ENCODE measurements around the gene PCYT1A. TPM values are rescaled to one million over a fixed set of nuclear protein-coding genes. Genes with fewer than 3 reads are reported as not detected.
A peak's percentile ranks its signal among the peaks of the same experiment; 100 is the strongest.

PCYT1A gene
- total RNA-seq, 1 experiment from 2014 or later, result 28.5 TPM

DNA sequence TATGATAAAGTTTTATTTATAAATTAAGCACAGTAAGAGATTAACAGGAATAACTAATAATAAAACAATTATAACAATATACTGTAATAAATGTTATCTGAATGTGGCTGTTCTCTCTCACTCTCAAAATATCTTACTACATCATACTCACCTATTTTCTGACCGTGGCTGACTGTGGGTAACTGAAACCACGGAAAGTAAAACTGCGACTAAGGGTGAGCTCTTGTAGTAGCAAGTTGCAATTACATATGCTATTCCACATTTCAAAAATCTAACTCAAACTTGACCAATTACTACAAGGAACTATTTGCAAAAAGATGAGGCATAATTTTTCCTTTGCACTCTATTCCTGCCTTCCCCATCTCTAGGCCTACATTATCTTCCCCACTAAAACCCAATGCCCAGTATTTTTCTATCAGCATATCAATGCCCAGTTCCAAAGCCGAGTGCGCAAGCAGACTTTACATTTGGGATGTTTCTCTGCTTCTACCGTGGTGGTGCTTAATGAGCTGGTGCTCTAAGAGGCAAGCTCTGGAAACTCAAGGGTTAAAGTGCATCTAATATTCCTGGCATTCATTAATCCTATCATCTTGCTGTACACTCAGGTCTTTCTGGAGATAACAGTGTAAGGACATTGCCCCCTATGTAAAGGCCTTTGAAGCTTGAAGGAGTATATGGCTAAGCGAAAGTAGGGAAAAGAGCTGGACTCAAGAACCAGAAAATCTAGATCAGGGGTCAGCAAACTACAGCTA, 6.7 kb downstream of the PCYT1A start:
- H3K9me3 Mint-ChIP-seq, result 0 out of 2 replicates have a peak, but pooled peaks cover 4% of the 10 kb centered on the region
- no peak overlapping the region for H3K4me3 Mint-ChIP-seq
- no peaks in the 10 kb centered on the region for H3K27me3 Mint-ChIP-seq (ENCODE audit: low read depth)
- H3K4me1 Mint-ChIP-seq, result peaks cover 24% of the 10 kb centered on the region
- ChIA-PET POLR2A (interaction anchor here (1.1 kb wide), 1 partner anchor 37 kb away, joined by 4 read pairs; the partner anchor contains the start of gene DYNLT2B), CTCF (interaction anchor here (0.6 to 0.8 kb wide), 2 partner anchors 8 to 189 kb away, joined by 3 to 4 read pairs; no protein-coding TSS in a partner anchor)
- H3K27ac Mint-ChIP-seq, result no peak overlapping the region
- DNase-seq (ENCODE audit: low spot score), result no peak
- TF ChIP-seq GRHL2 (CRISPR knock-in tag; IDR thresholded peaks at IDR 0.05; ENCODE audit: insufficient replicate concordance, severe bottlenecking), result no peak
- TF ChIP-seq USF1 (CRISPR knock-in tag; IDR thresholded peaks at IDR 0.05), result no peak
- no peak for TF ChIP-seq JUN (CRISPR knock-in tag; IDR thresholded peaks at IDR 0.05)
- TF ChIP-seq GABPB1 (CRISPR knock-in tag; IDR thresholded peaks at IDR 0.05), result no peak
- TF ChIP-seq ARID4B (CRISPR knock-in tag; IDR thresholded peaks at IDR 0.05; ENCODE audit: borderline replicate concordance), result no peak
- TF ChIP-seq CDX4 (CRISPR knock-in tag; IDR thresholded peaks at IDR 0.05; ENCODE audit: borderline replicate concordance), result no peak
- TF ChIP-seq, protein P1, sequence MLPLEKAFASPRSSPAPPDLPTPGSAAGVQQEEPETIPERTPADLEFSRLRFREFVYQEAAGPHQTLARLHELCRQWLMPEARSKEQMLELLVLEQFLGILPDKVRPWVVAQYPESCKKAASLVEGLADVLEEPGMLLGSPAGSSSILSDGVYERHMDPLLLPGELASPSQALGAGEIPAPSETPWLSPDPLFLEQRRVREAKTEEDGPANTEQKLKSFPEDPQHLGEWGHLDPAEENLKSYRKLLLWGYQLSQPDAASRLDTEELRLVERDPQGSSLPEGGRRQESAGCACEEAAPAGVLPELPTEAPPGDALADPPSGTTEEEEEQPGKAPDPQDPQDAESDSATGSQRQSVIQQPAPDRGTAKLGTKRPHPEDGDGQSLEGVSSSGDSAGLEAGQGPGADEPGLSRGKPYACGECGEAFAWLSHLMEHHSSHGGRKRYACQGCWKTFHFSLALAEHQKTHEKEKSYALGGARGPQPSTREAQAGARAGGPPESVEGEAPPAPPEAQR (CRISPR knock-in tag; IDR thresholded peaks at IDR 0.05), result no peak
- TF ChIP-seq ZNF219 (CRISPR knock-in tag; IDR thresholded peaks at IDR 0.05; ENCODE audit: borderline replicate concordance), result no peak
- TF ChIP-seq AR (CRISPR knock-in tag; IDR thresholded peaks at IDR 0.05), result no peak
- TF ChIP-seq ZNF317 (CRISPR knock-in tag; IDR thresholded peaks at IDR 0.05; ENCODE audit: borderline replicate concordance, low read depth), result no peak
- no peak for TF ChIP-seq ZNF416 (CRISPR knock-in tag; IDR thresholded peaks at IDR 0.05)
- TF ChIP-seq, protein P2, sequence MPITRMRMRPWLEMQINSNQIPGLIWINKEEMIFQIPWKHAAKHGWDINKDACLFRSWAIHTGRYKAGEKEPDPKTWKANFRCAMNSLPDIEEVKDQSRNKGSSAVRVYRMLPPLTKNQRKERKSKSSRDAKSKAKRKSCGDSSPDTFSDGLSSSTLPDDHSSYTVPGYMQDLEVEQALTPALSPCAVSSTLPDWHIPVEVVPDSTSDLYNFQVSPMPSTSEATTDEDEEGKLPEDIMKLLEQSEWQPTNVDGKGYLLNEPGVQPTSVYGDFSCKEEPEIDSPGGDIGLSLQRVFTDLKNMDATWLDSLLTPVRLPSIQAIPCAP (CRISPR knock-in tag; IDR thresholded peaks at IDR 0.05), result no peak
- ATAC-seq, result no peak
- H3K36me3 Mint-ChIP-seq, result no peaks in the 10 kb centered on the region

- DNase-seq (ENCODE audit: low spot score) (no peak), ATAC-seq (no peak)
- H3K27me3 Mint-ChIP-seq (ENCODE audit: low read depth), result no peaks in the 10 kb centered on the region
- peaks cover 18% of the 10 kb centered on the region for H3K9me3 Mint-ChIP-seq
- peak overlapping the region; percentile 34; the same call in 1 of the 2 replicates for H3K27ac Mint-ChIP-seq
- ChIA-PET POLR2A (no interaction called here), CTCF (no interaction called here)
- H3K4me1 Mint-ChIP-seq, result peaks cover 16% of the 10 kb centered on the region
- no peak overlapping the region for H3K4me3 Mint-ChIP-seq
- peaks cover 25% of the 10 kb centered on the region for H3K36me3 Mint-ChIP-seq
- no peak for TF ChIP-seq CDX4 (CRISPR knock-in tag; IDR thresholded peaks at IDR 0.05; ENCODE audit: borderline replicate concordance)
- no peak for TF ChIP-seq ESRRA (CRISPR knock-in tag; IDR thresholded peaks at IDR 0.05; ENCODE audit: borderline replicate concordance)
- TF ChIP-seq, protein P3, sequence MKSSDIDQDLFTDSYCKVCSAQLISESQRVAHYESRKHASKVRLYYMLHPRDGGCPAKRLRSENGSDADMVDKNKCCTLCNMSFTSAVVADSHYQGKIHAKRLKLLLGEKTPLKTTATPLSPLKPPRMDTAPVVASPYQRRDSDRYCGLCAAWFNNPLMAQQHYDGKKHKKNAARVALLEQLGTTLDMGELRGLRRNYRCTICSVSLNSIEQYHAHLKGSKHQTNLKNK (CRISPR knock-in tag; IDR thresholded peaks at IDR 0.05), result no peak
- no peak for TF ChIP-seq CTCF (IDR thresholded peaks at IDR 0.05)
- TF ChIP-seq, protein P4, sequence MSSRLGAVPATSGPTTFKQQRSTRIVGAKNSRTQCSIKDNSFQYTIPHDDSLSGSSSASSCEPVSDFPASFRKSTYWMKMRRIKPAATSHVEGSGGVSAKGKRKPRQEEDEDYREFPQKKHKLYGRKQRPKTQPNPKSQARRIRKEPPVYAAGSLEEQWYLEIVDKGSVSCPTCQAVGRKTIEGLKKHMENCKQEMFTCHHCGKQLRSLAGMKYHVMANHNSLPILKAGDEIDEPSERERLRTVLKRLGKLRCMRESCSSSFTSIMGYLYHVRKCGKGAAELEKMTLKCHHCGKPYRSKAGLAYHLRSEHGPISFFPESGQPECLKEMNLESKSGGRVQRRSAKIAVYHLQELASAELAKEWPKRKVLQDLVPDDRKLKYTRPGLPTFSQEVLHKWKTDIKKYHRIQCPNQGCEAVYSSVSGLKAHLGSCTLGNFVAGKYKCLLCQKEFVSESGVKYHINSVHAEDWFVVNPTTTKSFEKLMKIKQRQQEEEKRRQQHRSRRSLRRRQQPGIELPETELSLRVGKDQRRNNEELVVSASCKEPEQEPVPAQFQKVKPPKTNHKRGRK (CRISPR knock-in tag; IDR thresholded peaks at IDR 0.05; ENCODE audit: borderline replicate concordance), result no peak
Observed at GRCh38 chr3:196275126-196275525, 12.4 kb downstream of the PCYT1A start.
